GM19372 (cell line): Measurements from ENCODE around the gene ZNF419.

ENCODE experiments used
- ATAC-seq: cut with Tn5 transposase; IDR thresholded peaks from one replicate; pipeline ENCODE4 v1.9.1; 2021; ENCODE audit warnings: mild to moderate bottlenecking, low read depth, moderate library complexity; ENCODE audit not compliant: unreplicated experiment

The ZNF419 gene

GRCh38 chr19:57527136-57527881 is 39.8 kb downstream of the ZNF419 start, which contains the start of gene ZNF549:
Gene ZNF549 (plus strand): TSS chr19:57527356. CDS start chr19:57527574, 218 bp downstream.
- ATAC-seq, result peak; percentile 98

GRCh38 chr19:57537953-57538547 is 50.5 kb downstream of the ZNF419 start:
- ATAC-seq, result no peak
